Activated T-cell treated with anti-CD3 and anti-CD28 coated beads, Interleukin-2, amount 50 U/mL, for 4 hours (primary cell): Measurements from ENCODE around the gene SLC8B1. TPM values are rescaled to one million over a fixed set of nuclear protein-coding genes. Genes with fewer than 3 reads are reported as not detected.

Experiments used
- ATAC-seq, 2 donors: fragments of 200-7000 bp; cut with Tn5 transposase; one replicate each; pipeline ENCODE4 v1.10.0; 2021
- DNase-seq: peaks from one replicate; pipeline ENCODE4 v3.0.0-alpha.2; 2020
- H3K27me3 Mint-ChIP-seq: one replicate; pipeline ENCODE4 v1.8.0; 2021; ENCODE audit warnings: low read depth, mixed read lengths
- H3K36me3 Mint-ChIP-seq: one replicate; pipeline ENCODE4 v1.8.0; 2022; ENCODE audit warnings: mixed read lengths; ENCODE audit not compliant: insufficient read depth
- H3K4me1 Mint-ChIP-seq: one replicate; pipeline ENCODE4 v1.8.0; 2021; ENCODE audit warnings: low read depth, mixed read lengths
- H3K4me3 Mint-ChIP-seq: one replicate; pipeline ENCODE4 v1.8.0; 2021; ENCODE audit warnings: mild to moderate bottlenecking, moderate library complexity, mixed read lengths
- H3K9me3 Mint-ChIP-seq: one replicate; pipeline ENCODE4 v1.8.0; 2021; ENCODE audit warnings: mixed read lengths
- total RNA-seq, 3 donors: library from RNA; stranded (reverse); gene quantifications; one replicate each; pipeline ENCODE4 v1.2.1, GENCODE V29; 2021

SLC8B1 gene
- total RNA-seq, 3 donors from 2014 or later = 12.4 to 14.7 (median 13.6) TPM

- H3K9me3 Mint-ChIP-seq = peaks cover 21% of the 10 kb centered on the region
- H3K4me1 Mint-ChIP-seq = no peaks in the 10 kb centered on the region
- H3K36me3 Mint-ChIP-seq = peaks cover 33% of the 10 kb centered on the region
- DNase-seq (no peak), ATAC-seq (no peak)
- no peaks in the 10 kb centered on the region for H3K27me3 Mint-ChIP-seq
- H3K4me3 Mint-ChIP-seq = no peak overlapping the region
Observed at GRCh38 chr12:113250045-113250444, 84.9 kb downstream of the SLC8B1 start.

- H3K4me3 Mint-ChIP-seq = no peak overlapping the region
- peaks cover 21% of the 10 kb centered on the region for H3K9me3 Mint-ChIP-seq
- no peaks in the 10 kb centered on the region for H3K27me3 Mint-ChIP-seq
- no peak for ATAC-seq
- H3K36me3 Mint-ChIP-seq = peaks cover 31% of the 10 kb centered on the region
- H3K4me1 Mint-ChIP-seq = peaks cover 5% of the 10 kb centered on the region
- DNase-seq = no peak
Observed at GRCh38 chr12:113249546-113249945, 85.4 kb downstream of the SLC8B1 start.

- ATAC-seq (no peak), DNase-seq (no peak)
- H3K9me3 Mint-ChIP-seq = peaks cover 17% of the 10 kb centered on the region
- peaks cover 7% of the 10 kb centered on the region for H3K4me1 Mint-ChIP-seq
- H3K27me3 Mint-ChIP-seq = no peaks in the 10 kb centered on the region
- peaks cover 30% of the 10 kb centered on the region for H3K36me3 Mint-ChIP-seq
- no peak overlapping the region for H3K4me3 Mint-ChIP-seq
Observed at GRCh38 chr12:113248842-113249435, 86.0 kb downstream of the SLC8B1 start.

Other genes with a start within 250 kb of the SLC8B1 start
- gene RASAL1, start 199.3 kb downstream of the SLC8B1 start, total RNA-seq = 1 to 10 TPM in 1 of 3 donors, under 1 TPM in 2; 0.58 to 1.1 (median 0.87) TPM
- under 1 TPM; 0.29 to 0.46 (median 0.38) TPM for gene CFAP73, start 185.4 kb downstream of the SLC8B1 start, total RNA-seq
- 100 to 1,000 TPM; 213 to 236 (median 232) TPM for gene DDX54, start 149.6 kb downstream of the SLC8B1 start, total RNA-seq
- 10 to 100 TPM; 24.6 to 31.0 (median 27.5) TPM for gene RITA1, start 149.4 kb downstream of the SLC8B1 start, total RNA-seq
- 10 to 100 TPM; 17.5 to 23.7 (median 20.8) TPM for gene TPCN1, start 113.6 kb downstream of the SLC8B1 start, total RNA-seq
- 10 to 100 TPM; 22.9 to 25.3 (median 24.2) TPM for gene PLBD2, start 23.5 kb upstream of the SLC8B1 start, total RNA-seq
- gene SDS, start 68.8 kb upstream of the SLC8B1 start, total RNA-seq = under 1 TPM in 1 of 3 donors, not detected in 2; 0.18 TPM
- gene SDSL, start 87.3 kb upstream of the SLC8B1 start, total RNA-seq = under 1 TPM in 1 of 3 donors, not detected in 2; 0.46 TPM
- gene LHX5, start 136.8 kb upstream of the SLC8B1 start, total RNA-seq = not detected